ENCODE measurements around the gene RCAN1. TPM values are rescaled to one million over a fixed set of nuclear protein-coding genes. Genes with fewer than 3 reads are reported as not detected.
A peak's percentile ranks its signal among the peaks of the same experiment; 100 is the strongest.

RCAN1 gene
- total RNA-seq, 1 donor from 2014 or later = 13.0 TPM

DNA sequence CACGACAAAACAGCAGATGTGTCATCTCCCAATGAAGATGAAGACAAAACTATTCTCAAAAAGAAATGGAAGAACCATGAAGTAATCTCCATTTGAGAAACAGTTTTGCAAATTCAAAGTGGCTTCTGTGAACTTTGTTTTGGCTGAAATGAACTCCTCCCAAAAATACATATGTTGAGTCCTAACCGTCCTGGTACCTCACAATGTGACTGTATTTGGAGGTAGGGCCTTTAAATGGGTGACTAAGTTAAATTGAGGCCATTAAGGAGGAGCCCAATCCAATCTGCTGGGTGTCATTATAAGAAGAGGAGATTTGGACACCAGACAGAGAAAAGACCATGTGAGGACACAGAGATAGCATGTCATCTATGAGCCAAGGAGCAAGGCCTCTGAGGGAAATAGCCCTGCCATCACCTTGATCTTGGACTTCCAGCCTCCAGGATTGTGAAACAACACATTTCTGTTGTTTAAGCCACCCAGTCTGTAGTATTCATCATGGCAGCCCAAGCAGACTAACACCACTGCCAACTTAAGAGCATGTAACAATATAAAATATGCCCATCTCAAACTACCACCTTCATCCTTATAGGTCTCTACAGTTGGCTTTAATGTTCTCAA, 64.6 kb downstream of the RCAN1 start:
- no peak for DNase-seq (ENCODE audit: low read depth, low spot score)
- no peak overlapping the region for H3K4me3 Mint-ChIP-seq
- peaks cover 28% of the 10 kb centered on the region for H3K4me1 Mint-ChIP-seq
- H3K27me3 Mint-ChIP-seq (ENCODE audit: low read depth) = no peaks in the 10 kb centered on the region
- peaks cover 7% of the 10 kb centered on the region for H3K9me3 Mint-ChIP-seq
- H3K36me3 Mint-ChIP-seq (ENCODE audit: low read depth) = peaks cover 11% of the 10 kb centered on the region
- H3K27ac Mint-ChIP-seq (ENCODE audit: unreplicated experiment) = no peak overlapping the region
- TF ChIP-seq CTCF (conservative IDR thresholded peaks at IDR 0.05) = no peak

DNA sequence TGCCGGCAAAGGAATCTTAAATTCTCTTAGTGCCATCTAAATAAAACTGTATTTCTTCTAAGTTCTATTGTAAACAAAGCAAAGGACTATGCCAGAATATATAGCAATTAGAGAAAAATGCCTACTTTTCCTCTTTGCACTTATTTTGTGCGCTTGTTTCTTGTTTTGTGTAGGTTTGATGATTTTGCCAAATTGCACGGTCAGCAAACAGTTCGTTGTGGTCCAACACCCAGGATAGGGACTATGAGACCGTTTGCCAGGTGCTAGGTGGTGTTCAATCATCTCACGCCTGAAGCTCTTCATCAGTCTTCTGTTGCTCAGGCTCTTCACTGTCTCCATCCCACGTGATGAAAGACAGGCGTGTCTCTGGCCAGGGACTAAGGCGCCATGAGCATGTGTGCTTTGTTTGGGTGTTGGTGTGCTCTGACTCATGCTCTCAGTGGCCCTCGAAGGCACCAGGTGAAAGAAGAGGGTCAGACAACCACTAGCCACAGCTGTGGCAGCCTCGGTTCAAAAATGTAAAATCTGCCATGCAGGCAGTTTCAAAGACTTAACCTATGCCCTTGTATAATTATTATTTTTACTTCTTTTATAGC, 66.0 kb downstream of the RCAN1 start:
- TF ChIP-seq CTCF (conservative IDR thresholded peaks at IDR 0.05) = no peak
- no peak for DNase-seq (ENCODE audit: low read depth, low spot score)
- Mint-ChIP-seq H3K9me3 (peaks cover 2% of the 10 kb centered on the region), H3K27ac (ENCODE audit: unreplicated experiment) (no peak overlapping the region), H3K4me1 (peaks cover 41% of the 10 kb centered on the region), H3K36me3 (ENCODE audit: low read depth) (no peaks in the 10 kb centered on the region), H3K4me3 (no peak overlapping the region), H3K27me3 (ENCODE audit: low read depth) (no peaks in the 10 kb centered on the region)

DNA sequence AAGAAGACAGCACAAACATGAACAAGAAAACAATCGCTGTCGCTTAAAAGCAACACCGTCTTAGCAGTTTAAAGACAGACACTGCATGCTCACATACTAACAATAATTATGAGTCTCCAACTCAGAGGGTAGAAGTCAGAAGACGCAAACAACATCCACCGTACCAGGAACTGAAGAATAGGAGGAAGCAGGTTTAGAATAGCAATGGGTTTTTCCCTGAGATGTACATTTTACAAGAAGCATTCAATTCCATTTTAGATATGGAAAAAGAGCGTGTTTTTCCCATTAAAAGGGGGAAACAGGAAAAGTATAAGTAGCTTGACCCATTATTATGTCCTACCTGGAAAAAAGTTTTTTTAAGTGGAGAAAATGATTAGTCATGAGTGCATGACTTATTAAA, 68.4 kb downstream of the RCAN1 start:
- Mint-ChIP-seq H3K36me3 (ENCODE audit: low read depth) (no peaks in the 10 kb centered on the region), H3K27ac (ENCODE audit: unreplicated experiment) (no peak overlapping the region), H3K4me3 (no peak overlapping the region), H3K9me3 (peaks cover 2% of the 10 kb centered on the region), H3K27me3 (ENCODE audit: low read depth) (no peaks in the 10 kb centered on the region), H3K4me1 (peaks cover 36% of the 10 kb centered on the region)
- TF ChIP-seq CTCF (conservative IDR thresholded peaks at IDR 0.05) = no peak
- DNase-seq (ENCODE audit: low read depth, low spot score) = no peak

DNA sequence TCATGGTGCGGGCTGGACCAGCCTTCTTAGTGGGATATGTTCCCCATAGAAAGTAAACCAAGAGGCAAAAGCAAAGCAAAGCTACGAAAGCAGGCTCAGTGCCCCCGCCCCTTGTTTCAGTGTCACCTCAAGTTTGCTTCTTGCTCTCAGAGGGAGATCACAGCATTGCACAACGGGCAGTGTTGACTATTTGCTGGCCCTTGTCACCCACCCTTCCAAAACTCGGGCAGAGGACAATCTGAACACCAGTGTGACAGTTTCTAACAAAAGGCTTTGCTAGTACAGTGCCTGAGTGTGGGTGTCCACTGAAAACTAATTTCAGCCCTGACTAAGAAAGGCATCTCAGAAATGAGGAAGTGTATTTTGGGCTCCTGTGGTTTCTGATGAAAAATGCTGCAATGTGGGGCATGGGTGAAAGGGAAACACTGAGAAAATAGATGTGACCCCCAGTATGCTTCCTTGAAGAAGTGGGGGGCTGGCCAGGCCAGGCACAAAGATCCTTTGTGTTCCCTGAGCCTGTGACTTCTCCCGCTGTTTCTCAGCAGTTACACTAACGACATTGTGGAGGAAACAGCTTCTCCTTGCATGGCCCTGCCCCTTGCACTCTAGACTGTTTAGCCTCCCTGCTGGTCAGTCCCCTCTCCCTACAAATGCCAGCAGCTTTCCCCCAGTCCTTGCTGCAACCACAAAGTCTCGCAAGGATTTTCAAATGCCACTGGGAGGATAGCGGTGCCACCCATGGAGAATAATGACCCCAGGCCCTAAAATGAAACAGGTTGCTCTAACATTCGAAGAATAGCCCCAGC, 69.6 kb downstream of the RCAN1 start:
- peak overlapping the region; percentile 85 for H3K4me3 Mint-ChIP-seq
- peak overlapping the region; percentile 99 for H3K27ac Mint-ChIP-seq (ENCODE audit: unreplicated experiment)
- peaks cover 36% of the 10 kb centered on the region for H3K4me1 Mint-ChIP-seq
- peak; percentile 41 for DNase-seq (ENCODE audit: low read depth, low spot score)
- H3K9me3 Mint-ChIP-seq = peaks cover 2% of the 10 kb centered on the region
- no peak for TF ChIP-seq CTCF (conservative IDR thresholded peaks at IDR 0.05)
- no peaks in the 10 kb centered on the region for H3K27me3 Mint-ChIP-seq (ENCODE audit: low read depth)
- no peaks in the 10 kb centered on the region for H3K36me3 Mint-ChIP-seq (ENCODE audit: low read depth)

GRCh38 chr21:34544032-34544496, 70.8 kb downstream of the RCAN1 start:
- Mint-ChIP-seq H3K27me3 (ENCODE audit: low read depth) (no peaks in the 10 kb centered on the region), H3K4me1 (peaks cover 36% of the 10 kb centered on the region), H3K27ac (ENCODE audit: unreplicated experiment) (no peak overlapping the region), H3K9me3 (peaks cover 2% of the 10 kb centered on the region), H3K4me3 (peak overlapping the region; percentile 42), H3K36me3 (ENCODE audit: low read depth) (no peaks in the 10 kb centered on the region)
- DNase-seq (ENCODE audit: low read depth, low spot score) = peak; percentile 38
- TF ChIP-seq CTCF (conservative IDR thresholded peaks at IDR 0.05) = peak; percentile 76
